ENCODE results near the gene MVB12B.

DNA sequence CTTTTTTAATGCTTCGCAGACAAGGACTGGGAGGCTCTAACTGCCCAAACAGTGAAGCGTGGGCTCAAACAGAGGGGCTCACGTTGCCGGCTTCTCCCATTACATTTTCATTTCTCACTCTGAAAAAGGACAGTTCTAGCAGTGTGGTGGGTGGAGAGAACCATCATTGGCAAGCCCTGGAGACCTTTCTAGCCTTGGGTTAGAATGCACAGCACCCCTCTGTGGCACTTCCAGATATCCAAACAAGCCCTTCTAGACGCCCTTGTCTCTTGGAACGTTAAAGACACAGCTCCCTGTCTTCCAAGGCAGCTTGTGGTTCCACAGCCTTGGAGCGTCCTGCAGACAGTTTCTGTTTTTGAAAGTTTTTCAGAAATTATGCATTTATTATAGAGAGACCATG is 52.1 kb downstream of the MVB12B start:
- TF ChIP-seq POLR2A (IDR thresholded peaks at IDR 0.05; ENCODE audit: control extremely low read depth in 1 of 2, low read depth in 2 of 2, low read length in 2 of 2): no peak
- TF ChIP-seq POLR2AphosphoS5 (IDR thresholded peaks at IDR 0.05; ENCODE audit: low read depth, low read length): no peak
- TF ChIP-seq RBBP5 (IDR thresholded peaks at IDR 0.05; ENCODE audit: borderline replicate concordance, low read depth, low read length): no peak
- no peak for TF ChIP-seq EZH2 (IDR thresholded peaks at IDR 0.05; ENCODE audit: low read depth, low read length, severe bottlenecking)
- TF ChIP-seq, protein P1, sequence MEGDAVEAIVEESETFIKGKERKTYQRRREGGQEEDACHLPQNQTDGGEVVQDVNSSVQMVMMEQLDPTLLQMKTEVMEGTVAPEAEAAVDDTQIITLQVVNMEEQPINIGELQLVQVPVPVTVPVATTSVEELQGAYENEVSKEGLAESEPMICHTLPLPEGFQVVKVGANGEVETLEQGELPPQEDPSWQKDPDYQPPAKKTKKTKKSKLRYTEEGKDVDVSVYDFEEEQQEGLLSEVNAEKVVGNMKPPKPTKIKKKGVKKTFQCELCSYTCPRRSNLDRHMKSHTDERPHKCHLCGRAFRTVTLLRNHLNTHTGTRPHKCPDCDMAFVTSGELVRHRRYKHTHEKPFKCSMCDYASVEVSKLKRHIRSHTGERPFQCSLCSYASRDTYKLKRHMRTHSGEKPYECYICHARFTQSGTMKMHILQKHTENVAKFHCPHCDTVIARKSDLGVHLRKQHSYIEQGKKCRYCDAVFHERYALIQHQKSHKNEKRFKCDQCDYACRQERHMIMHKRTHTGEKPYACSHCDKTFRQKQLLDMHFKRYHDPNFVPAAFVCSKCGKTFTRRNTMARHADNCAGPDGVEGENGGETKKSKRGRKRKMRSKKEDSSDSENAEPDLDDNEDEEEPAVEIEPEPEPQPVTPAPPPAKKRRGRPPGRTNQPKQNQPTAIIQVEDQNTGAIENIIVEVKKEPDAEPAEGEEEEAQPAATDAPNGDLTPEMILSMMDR (IDR thresholded peaks at IDR 0.05; ENCODE audit: control extremely low read depth in 1 of 3, insufficient read depth in 1 of 3, low read depth in 1 of 3, low read length in 3 of 3): no peak
- TF ChIP-seq, protein P2, sequence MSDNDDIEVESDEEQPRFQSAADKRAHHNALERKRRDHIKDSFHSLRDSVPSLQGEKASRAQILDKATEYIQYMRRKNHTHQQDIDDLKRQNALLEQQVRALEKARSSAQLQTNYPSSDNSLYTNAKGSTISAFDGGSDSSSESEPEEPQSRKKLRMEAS (IDR thresholded peaks at IDR 0.05): no peak
- no peak for TF ChIP-seq SP1 (IDR thresholded peaks at IDR 0.05; ENCODE audit: low read depth, low read length)
- TF ChIP-seq CBX5 (IDR thresholded peaks at IDR 0.05; ENCODE audit: low read depth, low read length): no peak
- no peak for TF ChIP-seq GABPA (IDR thresholded peaks at IDR 0.05; ENCODE audit: borderline replicate concordance, insufficient read depth, low read length)
- no peak for TF ChIP-seq MAFK (IDR thresholded peaks at IDR 0.05; ENCODE audit: low read depth, low read length)
- TF ChIP-seq TBP (IDR thresholded peaks at IDR 0.05; ENCODE audit: low read depth, low read length): no peak
